Fibroblast of skin of right quadriceps (primary cell): ENCODE measurements around the gene CBLL1.

ENCODE experiments used
- DNase-seq: peaks from one replicate; pipeline ENCODE4 v3.0.0-alpha.2; 2013

Gene CBLL1

GRCh38 chr7:107743567-107744344 lies at the start of gene CBLL1:
Gene CBLL1 (plus strand): TSS chr7:107744142. CDS start chr7:107744164, 22 bp downstream.
- DNase-seq, result peak; percentile 95

GRCh38 chr7:107694386-107694785 lies 49.6 kb upstream of the CBLL1 start:
- peak; percentile 39 for DNase-seq

- DNase-seq, result peak; percentile 32
Observed at GRCh38 chr7:107696330-107696946, 47.5 kb upstream of the CBLL1 start.

GRCh38 chr7:107697321-107698049 lies 46.5 kb upstream of the CBLL1 start:
- no peak for DNase-seq

- no peak for DNase-seq
Observed at GRCh38 chr7:107700570-107700969, 43.4 kb upstream of the CBLL1 start.

GRCh38 chr7:107701191-107701590 lies 42.8 kb upstream of the CBLL1 start:
- DNase-seq, result no peak

- no peak for DNase-seq
Observed at GRCh38 chr7:107703219-107703618, 40.7 kb upstream of the CBLL1 start.

- DNase-seq, result no peak
Observed at GRCh38 chr7:107703872-107704271, 40.1 kb upstream of the CBLL1 start.

- DNase-seq, result no peak
Observed at GRCh38 chr7:107708956-107709355, 35.0 kb upstream of the CBLL1 start.

GRCh38 chr7:107711301-107711700 lies 32.6 kb upstream of the CBLL1 start:
- peak; percentile 29 for DNase-seq

GRCh38 chr7:107712025-107712424 lies 31.9 kb upstream of the CBLL1 start:
- no peak for DNase-seq

- no peak for DNase-seq
Observed at GRCh38 chr7:107712896-107713295, 31.0 kb upstream of the CBLL1 start.

GRCh38 chr7:107715531-107715930 lies 28.4 kb upstream of the CBLL1 start:
- no peak for DNase-seq

- DNase-seq, result no peak
Observed at GRCh38 chr7:107718456-107719193, 25.3 kb upstream of the CBLL1 start.

- no peak for DNase-seq
Observed at GRCh38 chr7:107721286-107721685, 22.7 kb upstream of the CBLL1 start.

GRCh38 chr7:107723255-107723654 lies 20.7 kb upstream of the CBLL1 start:
- DNase-seq, result no peak

- DNase-seq, result peak; percentile 54
Observed at GRCh38 chr7:107725138-107725740, 18.7 kb upstream of the CBLL1 start.

- DNase-seq, result no peak
Observed at GRCh38 chr7:107726356-107727130, 17.4 kb upstream of the CBLL1 start.

- peak; percentile 1 for DNase-seq
Observed at GRCh38 chr7:107728276-107728675, 15.7 kb upstream of the CBLL1 start.

- DNase-seq, result no peak
Observed at GRCh38 chr7:107742678-107743566, 1.0 kb upstream of the CBLL1 start.

GRCh38 chr7:107744345-107744750 lies 406 bp downstream of the CBLL1 start:
- no peak for DNase-seq
